H1 (cell line): ENCODE measurements around the gene ARHGDIB. TPM values are rescaled to one million over a fixed set of nuclear protein-coding genes. Genes with fewer than 3 reads are reported as not detected.

ENCODE experiments used
- CTCF ChIA-PET: fragments of 300-600 bp; sonication (Branson Sonifier 250); formaldehyde crosslinking; loops from one replicate; lab custom pipeline; 2021; ENCODE audit not compliant: partially characterized antibody; lab: Charles Lee
- POLR2A ChIA-PET: fragments of 300-600 bp; sonication (Branson Sonifier 250); formaldehyde crosslinking; loops from one replicate; lab custom pipeline; 2021; ENCODE audit warnings: inconsistent platforms; ENCODE audit not compliant: partially characterized antibody; lab: Charles Lee
- DNase-seq, 2 experiments: peaks; one replicate each; pipeline versions ENCODE4 v3.0.0 to v3.0.0-alpha.2; 2010 to 2022; ENCODE audit warnings: low spot score in 2 of 2, low read depth in 1 of 2, mixed read lengths in 1 of 2
- FAIRE-seq: peaks from 2 replicates; lab custom pipeline; 2011; peaks lifted over from hg19 to GRCh38; lab: Jason Lieb, UNC
- H2AFZ ChIP-seq: 2 replicates; pipeline ENCODE4 v1.8.1; 2012; ENCODE audit warnings: low read length, inconsistent platforms
- H2AK5ac ChIP-seq: 2 replicates; pipeline ENCODE4 v1.6.1; 2013; ENCODE audit warnings: low read depth, low read length
- H2BK120ac ChIP-seq: replicated peaks from 2 replicates; pipeline ENCODE3; 2013; ENCODE audit warnings: low read depth, low read length, inconsistent platforms
- H2BK12ac ChIP-seq: 2 replicates; pipeline ENCODE4 v1.6.1; 2013; ENCODE audit warnings: low read depth, low read length
- H2BK15ac ChIP-seq: 2 replicates; pipeline ENCODE4 v1.6.1; 2013; ENCODE audit warnings: low read length
- H2BK20ac ChIP-seq: 2 replicates; pipeline ENCODE4 v1.6.1; 2013; ENCODE audit warnings: low read length
- H2BK5ac ChIP-seq: 2 replicates; pipeline ENCODE4 v1.6.1; 2013; ENCODE audit warnings: low read depth, low read length
- H3K14ac ChIP-seq: 2 replicates; pipeline ENCODE4 v1.6.1; 2013; ENCODE audit warnings: inconsistent platforms; ENCODE audit not compliant: insufficient read length
- H3K18ac ChIP-seq: 2 replicates; pipeline ENCODE4 v1.6.1; 2013; ENCODE audit warnings: low read length; ENCODE audit errors: extremely low read depth
- H3K23ac ChIP-seq: 2 replicates; pipeline ENCODE4 v1.6.1; 2013; ENCODE audit warnings: inconsistent platforms; ENCODE audit not compliant: insufficient read length
- H3K23me2 ChIP-seq: 2 replicates; pipeline ENCODE4 v1.6.1; 2013; ENCODE audit warnings: low read depth, low read length
- H3K27ac ChIP-seq: 2 replicates; pipeline ENCODE4 v1.6.1; 2011; ENCODE audit warnings: low read depth, low read length, inconsistent platforms
- H3K27me3 ChIP-seq, 4 experiments: replicated peaks in 1 of 4; 1 replicate in 1 of 4; 2 replicates in 3 of 4; pipeline versions ENCODE4 v1.6.1 to v1.8.1; 2011 to 2013; ENCODE audit warnings: low read length in 3 of 4, mild to moderate bottlenecking in 3 of 4, inconsistent platforms in 2 of 4, mixed read lengths in 2 of 4, moderate library complexity in 1 of 4; ENCODE audit not compliant: control insufficient read depth in 3 of 4, insufficient read depth in 3 of 4; ENCODE audit errors: extremely low read depth in 1 of 4
- H3K36me3 ChIP-seq, 4 experiments: 2 replicates each; pipeline versions ENCODE4 v1.6.1 to v1.8.1; 2011 to 2013; ENCODE audit warnings: mild to moderate bottlenecking in 4 of 4, low read length in 3 of 4, moderate library complexity in 2 of 4, control low read depth in 1 of 4, inconsistent platforms in 1 of 4; ENCODE audit not compliant: insufficient read depth in 4 of 4, control insufficient read depth in 2 of 4
- H3K4ac ChIP-seq: replicated peaks from 2 replicates; pipeline ENCODE3; 2013; ENCODE audit warnings: low read length, low read depth, mixed read lengths, inconsistent platforms; ENCODE audit not compliant: insufficient read length
- H3K4me1 ChIP-seq, 4 experiments: replicated peaks in 1 of 4; 1 replicate in 1 of 4; 2 replicates in 3 of 4; pipeline versions ENCODE4 v1.6.1 to v1.8.1; 2011 to 2013; ENCODE audit warnings: low read length in 3 of 4, inconsistent platforms in 2 of 4, mixed read lengths in 1 of 4; ENCODE audit not compliant: insufficient read depth in 4 of 4, control insufficient read depth in 3 of 4
- H3K4me2 ChIP-seq, 2 experiments: 2 replicates each; pipeline versions ENCODE4 v1.6.1 to v1.8.1; 2011 to 2013; ENCODE audit warnings: low read depth in 2 of 2, low read length in 2 of 2, control low read depth in 1 of 2, inconsistent platforms in 1 of 2, mild to moderate bottlenecking in 1 of 2; ENCODE audit not compliant: insufficient read depth in 1 of 2
- H3K4me3 ChIP-seq, 4 experiments: fragments of 200-600, 300-600 bp in 1 of 4; sonication (generic), shearing (Covaris generic), sonication (Bioruptor Twin) in 1 of 4; 2 replicates each; pipeline versions ENCODE4 v1.5.1 to v1.8.1; 2011 to 2016; ENCODE audit warnings: low read length in 4 of 4, low read depth in 3 of 4, control low read depth in 2 of 4, inconsistent platforms in 2 of 4, mild to moderate bottlenecking in 2 of 4, mixed read lengths in 1 of 4, moderate library complexity in 1 of 4; ENCODE audit not compliant: insufficient read depth in 2 of 4; ENCODE audit errors: extremely low read depth in 1 of 4
- H3K56ac ChIP-seq: replicated peaks from 2 replicates; pipeline ENCODE3; 2013; ENCODE audit warnings: low read depth, mild to moderate bottlenecking, mixed read lengths, low read length, inconsistent platforms; ENCODE audit not compliant: insufficient read length
- H3K79me1 ChIP-seq: 2 replicates; pipeline ENCODE4 v1.6.1; 2013; ENCODE audit warnings: low read depth, low read length, control low read depth
- H3K79me2 ChIP-seq, 2 experiments: 2 replicates each; pipeline versions ENCODE4 v1.6.1 to v1.8.1; 2012 to 2013; ENCODE audit warnings: low read length in 2 of 2, mild to moderate bottlenecking in 2 of 2, inconsistent platforms in 1 of 2; ENCODE audit not compliant: insufficient read depth in 2 of 2, control insufficient read depth in 1 of 2
- H3K9ac ChIP-seq, 4 experiments: replicated peaks in 1 of 4; 1 replicate in 1 of 4; 2 replicates in 3 of 4; pipeline versions ENCODE4 v1.6.1 to v1.8.1; 2011 to 2013; ENCODE audit warnings: low read depth in 3 of 4, low read length in 3 of 4, control low read depth in 2 of 4, mild to moderate bottlenecking in 2 of 4, moderate library complexity in 2 of 4, inconsistent platforms in 1 of 4; ENCODE audit errors: extremely low read depth in 1 of 4
- H3K9me3 ChIP-seq, 2 experiments: 2 replicates each; pipeline versions ENCODE4 v1.6.1 to v1.8.1; 2012 to 2013; ENCODE audit warnings: mild to moderate bottlenecking in 2 of 2, moderate library complexity in 2 of 2, control low read depth in 1 of 2, inconsistent platforms in 1 of 2, low read depth in 1 of 2, low read length in 1 of 2, mixed read lengths in 1 of 2; ENCODE audit not compliant: insufficient read depth in 2 of 2
- H4K20me1 ChIP-seq, 2 experiments: replicated peaks in 1 of 2; 2 replicates each; pipeline versions ENCODE3 to v1.8.1; 2011 to 2013; ENCODE audit warnings: inconsistent platforms in 2 of 2, low read length in 2 of 2, mild to moderate bottlenecking in 1 of 2; ENCODE audit not compliant: insufficient read depth in 2 of 2, control insufficient read depth in 1 of 2
- H4K5ac ChIP-seq: 2 replicates; pipeline ENCODE4 v1.6.1; 2013; ENCODE audit warnings: low read length, low read depth, mixed read lengths, inconsistent platforms; ENCODE audit not compliant: insufficient read length
- H4K8ac ChIP-seq: 2 replicates; pipeline ENCODE4 v1.8.0; 2013; ENCODE audit warnings: mild to moderate bottlenecking, moderate library complexity, low read length, inconsistent platforms; ENCODE audit not compliant: insufficient read depth; ENCODE audit errors: extremely low read depth
- H4K91ac ChIP-seq: replicated peaks from 2 replicates; pipeline ENCODE3; 2013; ENCODE audit warnings: low read length, mixed read lengths, inconsistent platforms; ENCODE audit not compliant: insufficient read length
- EP300 ChIP-seq, 2 experiments: IDR thresholded peaks; 1 replicate in 1 of 2; 2 replicates in 1 of 2; pipeline ENCODE4 v1.6.1; 2011 to 2012; ENCODE audit warnings: low read depth in 2 of 2, low read length in 2 of 2, mild to moderate bottlenecking in 2 of 2, borderline replicate concordance in 1 of 2, inconsistent platforms in 1 of 2, moderate library complexity in 1 of 2
- KDM4A ChIP-seq: IDR thresholded peaks from one replicate; pipeline ENCODE4 v1.7.1; 2012; ENCODE audit warnings: low read depth, mild to moderate bottlenecking, moderate library complexity, low read length, inconsistent platforms; ENCODE audit not compliant: severe bottlenecking
- SAP30 ChIP-seq: fragments of 300-600 bp; sonication (generic); IDR thresholded peaks from 2 replicates; pipeline ENCODE4 v1.7.1; 2012; ENCODE audit warnings: low read length, moderate library complexity, mild to moderate bottlenecking, inconsistent platforms; ENCODE audit not compliant: insufficient read depth, insufficient replicate concordance
- TAF1 ChIP-seq: IDR thresholded peaks from 2 replicates; pipeline ENCODE4 v1.6.1; 2011; ENCODE audit warnings: mild to moderate bottlenecking, low read depth, low read length
- WGBS, 2 experiments: shearing (Covaris generic) in 1 of 2; methylation state at CpG; one replicate each; pipeline versions ENCODE4 v1.1.6 to v1.1.7; 2013 to 2015; ENCODE audit warnings: low lambda C conversion rate in 2 of 2, mixed read lengths in 2 of 2, inconsistent platforms in 1 of 2, low coverage in 1 of 2, missing lambda C conversion rate in 1 of 2; ENCODE audit not compliant: insufficient replicate concordance in 2 of 2, insufficient coverage in 1 of 2, insufficient read length in 1 of 2; ENCODE audit errors: extremely low coverage in 1 of 2, missing lambda C conversion rate in 1 of 2; 5-methylcytosine and 5-hydroxymethylcytosine counted together
- polyA plus RNA-seq, 7 experiments: library from polyadenylated mRNA; depleted of rRNA in 3 of 7; stranded (reverse) in 5 of 7; unstranded in 2 of 7; fragments of >200 nt in 5 of 7; fragments of 200-250 nt in 2 of 7; gene quantifications; 1 replicate in 5 of 7; 2 replicates in 1 of 7; 4 replicates in 1 of 7; pipeline versions ENCODE4 v1.2.1 to v1.2.3, GENCODE V29; 2011 to 2013; ENCODE audit warnings: missing spikeins in 2 of 7, mixed read lengths in 2 of 7
- total RNA-seq: library from RNA; stranded (reverse); fragmentation: NEBNext Ultra II Directional; extraction: Animal tissue kit (Norgen Biotek cat#: 25700); gene quantifications from 2 replicates; pipeline ENCODE4 v1.2.1, GENCODE V29; 2021

The ARHGDIB gene
- total and polyA plus RNA-seq, 2 of the 8 experiments (the other 6 are each of a cell fraction or from before 2014, with no cell fraction given), result 0.82 to 1.3 TPM

DNA sequence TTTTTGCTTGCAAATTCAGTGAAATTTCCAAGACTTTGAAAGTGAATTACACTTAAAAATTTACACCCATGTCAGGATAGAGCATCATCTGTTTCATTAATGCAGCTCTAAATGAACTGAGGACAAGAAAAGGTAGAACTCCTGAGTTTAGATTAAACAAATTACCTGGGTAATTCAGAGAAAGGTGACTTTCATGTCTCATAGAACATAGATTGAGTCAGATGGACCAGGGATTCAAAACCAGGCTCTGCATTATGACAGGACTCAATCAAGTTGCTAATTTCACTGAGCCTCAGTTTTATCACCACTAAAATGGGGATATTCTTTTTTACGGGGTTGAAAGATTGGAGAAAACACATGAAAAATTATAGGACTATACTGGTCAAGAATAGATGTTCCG lies 4.5 kb downstream of the ARHGDIB start:
- Histone ChIP-seq H3K27me3 (no peaks in the 10 kb centered on the region), H3K36me3 (no peaks in the 10 kb centered on the region), H3K9ac (no peak overlapping the region), H3K4me3 (no peak overlapping the region), H2BK5ac (no peak overlapping the region), H2AFZ (no peak overlapping the region), H3K4me2 (no peak overlapping the region), H3K4me1 (no peaks in the 10 kb centered on the region), H3K56ac (no peak overlapping the region), H2AK5ac (no peak overlapping the region), H4K91ac (no peak overlapping the region), H3K9me3 (no peaks in the 10 kb centered on the region), H3K14ac (no peak overlapping the region), H2BK12ac (no peak overlapping the region), H3K23ac (no peak overlapping the region), H2BK120ac (no peak overlapping the region), H4K5ac (no peak overlapping the region), H3K27ac (no peak overlapping the region), H3K79me2 (no peaks in the 10 kb centered on the region), H4K20me1 (no peaks in the 10 kb centered on the region), H2BK20ac (no peak overlapping the region), H4K8ac (no peak overlapping the region), H3K4ac (no peak overlapping the region), H3K23me2 (no peaks in the 10 kb centered on the region), H3K79me1 (no peaks in the 10 kb centered on the region), H3K18ac (no peak overlapping the region), H2BK15ac (no peak overlapping the region)
- ChIA-PET CTCF (interaction anchor here (1.3 to 2.9 kb wide), 2 partner anchors 20 to 36 kb away, joined by 3 to 18 read pairs; partner anchors contain the start of gene ERP27), POLR2A (no interaction called here)
- FAIRE-seq, result no peak
- TF ChIP-seq TAF1, result no peak
- TF ChIP-seq KDM4A, result no peak
- no peak for TF ChIP-seq EP300 (IDR thresholded peaks at IDR 0.05; ENCODE audit: borderline replicate concordance in 1 of 2, low read depth in 2 of 2, low read length in 2 of 2)
- TF ChIP-seq SAP30, result no peak
- no peak for DNase-seq
- 97% methylated on average over 2 of the region's 2 CpGs; no CpG with 5 or more reads in 1 of the 2 experiments for WGBS, 2 experiments
